ENCODE results near the gene FAM3D.

GRCh38 chr3:58652624-58653023 is 13.9 kb downstream of the FAM3D start:
- TF ChIP-seq EP300 (IDR thresholded peaks at IDR 0.05; ENCODE audit: low read length) (no peak), ZNF316 (IDR thresholded peaks at IDR 0.05) (no peak), RAD21 (CRISPR knock-in tag; conservative IDR thresholded peaks at IDR 0.05 in 1 of 2, IDR thresholded peaks at IDR 0.05 in 1 of 2) (no peak), CTCF (IDR thresholded peaks at IDR 0.05 in 2 of 3, conservative IDR thresholded peaks at IDR 0.05 in 1 of 3; ENCODE audit: insufficient read depth in 2 of 3, low read depth in 1 of 3, low read length in 3 of 3) (no peak), SMC3 (conservative IDR thresholded peaks at IDR 0.05; ENCODE audit: insufficient read depth, low read depth, low read length) (no peak), ZKSCAN1 (IDR thresholded peaks at IDR 0.05; ENCODE audit: low read depth, low read length) (no peak)

All from K562 (cell line).